ENCODE measurements around the gene TRAK1.

TRAK1 gene

GRCh38 chr3:42257007-42257406 is 165.8 kb downstream of the TRAK1 start:
- no peak for DNase-seq

- no peak for DNase-seq
Observed at GRCh38 chr3:42262525-42262924, 171.4 kb downstream of the TRAK1 start.

DNA sequence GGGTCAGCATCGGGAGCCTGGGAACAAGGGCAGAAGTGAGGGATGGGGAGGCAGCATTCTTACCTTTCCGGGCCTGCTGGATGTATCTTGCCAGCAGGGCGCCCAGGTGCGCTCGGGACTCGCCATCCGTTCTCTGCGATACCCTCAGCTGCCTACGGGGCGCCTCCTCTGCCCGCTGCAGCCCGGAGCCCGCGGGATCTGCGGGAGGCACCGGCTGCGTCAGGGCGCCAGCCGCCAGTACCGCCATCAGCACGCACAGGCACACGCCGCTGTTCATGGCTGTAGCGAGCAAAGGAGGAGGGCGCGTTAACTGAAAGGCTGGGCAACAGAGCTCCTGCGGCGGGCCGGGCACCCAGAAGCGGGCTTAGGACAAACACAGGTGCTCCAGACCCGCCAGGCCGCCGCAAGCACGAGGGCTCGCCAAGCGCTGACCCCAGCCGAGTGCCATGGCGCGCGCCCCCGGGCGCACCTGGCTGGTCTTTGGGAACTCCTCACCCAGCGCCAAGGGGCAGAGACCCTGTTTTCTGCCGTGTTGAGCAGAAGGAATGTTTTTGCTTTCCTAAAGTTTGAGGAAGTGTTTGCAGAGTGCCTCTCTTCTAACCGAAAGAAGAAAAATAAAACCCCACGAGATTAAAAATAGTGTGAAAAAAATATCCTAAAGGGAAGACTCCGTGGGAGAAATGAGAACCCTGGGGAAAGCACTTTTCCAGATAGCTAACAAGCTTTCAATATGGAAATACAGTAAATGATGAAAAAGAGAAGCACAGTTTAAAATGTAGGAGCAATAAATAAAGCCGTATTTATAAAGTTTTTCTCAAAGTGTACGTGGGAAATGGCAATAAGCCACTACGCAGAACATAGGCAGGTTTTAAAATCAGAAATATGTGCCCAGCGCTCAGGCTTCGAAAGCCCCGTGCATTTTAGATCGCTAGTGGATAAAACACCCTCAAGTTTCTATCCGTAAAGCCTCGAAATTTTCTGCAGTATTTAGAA is 172.5 kb downstream of the TRAK1 start:
- DNase-seq = no peak

- DNase-seq = no peak
Observed at GRCh38 chr3:42264399-42265058, 173.4 kb downstream of the TRAK1 start.

GRCh38 chr3:42265059-42265991 is 174.2 kb downstream of the TRAK1 start:
- DNase-seq = no peak

- no peak for DNase-seq
Observed at GRCh38 chr3:42266085-42266484, 174.9 kb downstream of the TRAK1 start, which contains the start of gene CCK. TSS of gene CCK (minus strand) at chr3:42266185. CDS start at chr3:42263630, 2,555 bp downstream.

DNA sequence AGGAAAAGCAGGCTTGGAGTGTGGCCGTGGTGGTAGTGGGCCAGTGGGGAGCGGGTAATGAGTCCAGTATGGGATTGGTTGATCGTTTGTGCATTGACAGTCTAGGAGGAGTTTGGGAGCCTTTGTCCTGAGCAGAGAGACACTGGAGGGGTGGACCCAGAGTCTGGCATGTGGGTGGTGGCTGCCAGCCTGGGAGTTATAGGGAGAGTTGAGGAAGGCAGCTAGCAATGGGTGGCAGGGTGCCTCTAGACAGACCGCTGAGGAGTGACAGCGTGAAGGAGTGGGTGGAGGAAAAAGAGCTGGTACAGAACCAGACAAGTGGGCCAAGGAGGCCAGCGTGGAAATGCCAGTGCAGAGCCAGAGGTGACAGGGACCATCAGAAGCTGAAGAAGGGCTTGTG is 176.7 kb downstream of the TRAK1 start:
- DNase-seq = no peak

DNA sequence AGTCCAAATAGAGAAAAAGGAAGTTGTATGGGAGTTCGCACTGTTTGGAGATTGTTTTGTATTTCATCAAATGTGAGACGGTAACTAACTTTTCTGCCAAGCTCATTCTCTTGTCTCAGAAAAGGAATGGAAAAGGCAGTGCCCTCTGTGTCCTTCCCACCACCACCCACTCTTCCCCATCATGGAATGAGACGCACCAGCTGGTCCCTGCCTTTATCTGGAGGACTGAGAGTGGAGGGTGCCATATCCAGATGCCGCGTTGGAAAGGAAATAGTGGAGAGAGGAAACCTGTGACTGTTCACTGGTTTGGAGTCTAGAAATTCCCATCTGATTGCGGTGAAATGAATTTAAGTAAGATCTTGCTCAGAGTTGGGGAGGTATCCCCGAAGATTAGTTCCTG is 178.5 kb downstream of the TRAK1 start:
- DNase-seq = no peak

- DNase-seq = no peak
Observed at GRCh38 chr3:42270561-42270960, 179.4 kb downstream of the TRAK1 start.

- DNase-seq = no peak
Observed at GRCh38 chr3:42271786-42272185, 180.6 kb downstream of the TRAK1 start.

- DNase-seq = no peak
Observed at GRCh38 chr3:42273361-42273760, 182.2 kb downstream of the TRAK1 start.

DNA sequence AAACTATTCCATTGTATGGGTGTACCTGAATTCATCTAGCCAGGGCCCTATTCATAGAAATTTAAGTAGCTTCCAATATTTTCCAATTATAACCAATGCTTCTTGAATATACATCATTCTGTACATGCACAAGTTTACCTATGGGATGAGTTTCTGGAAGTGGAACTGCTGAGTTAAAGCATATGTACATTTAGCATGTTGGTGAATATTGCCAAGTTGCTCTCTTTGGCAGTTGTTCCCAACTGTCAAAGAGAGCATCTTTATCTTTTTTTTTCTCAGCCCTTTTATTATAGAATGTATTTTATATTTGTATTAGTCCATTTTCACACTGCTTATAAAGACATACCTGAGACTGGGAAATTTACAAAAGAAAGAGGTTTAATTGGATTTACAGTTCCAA is 183.1 kb downstream of the TRAK1 start:
- DNase-seq = no peak

GRCh38 chr3:42275217-42275616 is 184.1 kb downstream of the TRAK1 start:
- DNase-seq = no peak

Measured in central memory CD4-positive, alpha-beta T cell (primary cell).